HepG2 (cell line): Measurements from ENCODE around the gene PNPLA2. TPM values are rescaled to one million over a fixed set of nuclear protein-coding genes. Genes with fewer than 3 reads are reported as not detected.

Experiments
- ELF3 ChIP-seq: IDR thresholded peaks from 2 replicates; pipeline ENCODE4 v1.6.1; 2016; ENCODE audit warnings: missing genetic modification reagents, missing compliant biosample characterization
- MBD4 ChIP-seq: IDR thresholded peaks from 2 replicates; pipeline ENCODE4 v1.6.1; 2012; ENCODE audit warnings: low read length, inconsistent platforms, borderline replicate concordance
- NCOA2 ChIP-seq: sonication (generic); formaldehyde crosslinking; IDR thresholded peaks from 2 replicates; pipeline ENCODE4 v1.8.0; 2022; ENCODE audit warnings: inconsistent platforms
- NFE2L2 ChIP-seq: fragments of 150-350 bp; IDR thresholded peaks from 2 replicates; pipeline ENCODE4 v1.6.1; 2014; ENCODE audit warnings: low read length
- POLR2A ChIP-seq, 2 experiments: IDR thresholded peaks; 2 replicates each; pipeline ENCODE4 v1.6.1; 2011; ENCODE audit warnings: low read depth in 2 of 2, low read length in 2 of 2, mild to moderate bottlenecking in 1 of 2, moderate library complexity in 1 of 2; ENCODE audit not compliant: insufficient read depth in 1 of 2
- RARG ChIP-seq: sonication (generic); formaldehyde crosslinking; IDR thresholded peaks from 2 replicates; pipeline ENCODE4 v1.4.0; 2020; ENCODE audit warnings: low read depth, mild to moderate bottlenecking, missing genetic modification reagents
- TRIM24 ChIP-seq: sonication (generic); formaldehyde crosslinking; IDR thresholded peaks from 2 replicates; pipeline ENCODE4 v1.8.0; 2022; ENCODE audit warnings: mild to moderate bottlenecking, missing genetic modification reagents
- YEATS2 ChIP-seq: sonication (generic); formaldehyde crosslinking; IDR thresholded peaks from 2 replicates; pipeline ENCODE4 v1.4.0; 2020; ENCODE audit warnings: missing genetic modification reagents, borderline replicate concordance
- ZFP36L1 ChIP-seq: sonication (generic); formaldehyde crosslinking; IDR thresholded peaks from 2 replicates; pipeline ENCODE4 v1.8.0; 2022; ENCODE audit warnings: mild to moderate bottlenecking, missing genetic modification reagents, moderate library complexity
- ZNF143 ChIP-seq: sonication (generic); formaldehyde crosslinking; IDR thresholded peaks from 2 replicates; pipeline ENCODE4 v1.4.0; 2020; ENCODE audit warnings: missing genetic modification reagents
- ZNF296 ChIP-seq: sonication (generic); formaldehyde crosslinking; conservative IDR thresholded peaks from 2 replicates; pipeline ENCODE4 v1.5.0; 2020; ENCODE audit warnings: mild to moderate bottlenecking, missing genetic modification reagents
- ZNF333 ChIP-seq: sonication (generic); formaldehyde crosslinking; IDR thresholded peaks from 2 replicates; pipeline ENCODE4 v1.4.0; 2020; ENCODE audit warnings: mild to moderate bottlenecking, missing genetic modification reagents, borderline replicate concordance
- ZNF337 ChIP-seq: sonication (generic); formaldehyde crosslinking; IDR thresholded peaks from 2 replicates; pipeline ENCODE4 v1.5.1; 2020; ENCODE audit warnings: missing genetic modification reagents, low read depth, mild to moderate bottlenecking, borderline replicate concordance
- ZNF510 ChIP-seq: sonication (generic); formaldehyde crosslinking; IDR thresholded peaks from 2 replicates; pipeline ENCODE4 v1.4.0; 2020; ENCODE audit warnings: low read depth, mild to moderate bottlenecking, missing genetic modification reagents
- ZNF605 ChIP-seq: sonication (generic); formaldehyde crosslinking; IDR thresholded peaks from 2 replicates; pipeline ENCODE4 v1.8.0; 2022; ENCODE audit warnings: mild to moderate bottlenecking, missing genetic modification reagents
- ZNF672 ChIP-seq: sonication (generic); formaldehyde crosslinking; IDR thresholded peaks from 2 replicates; pipeline ENCODE4 v1.8.1; 2022; ENCODE audit warnings: missing genetic modification reagents
- ZNF781 ChIP-seq: sonication (generic); formaldehyde crosslinking; IDR thresholded peaks from 2 replicates; pipeline ENCODE4 v1.5.1; 2020; ENCODE audit warnings: borderline replicate concordance, mild to moderate bottlenecking, missing genetic modification reagents; ENCODE audit errors: not compliant biosample characterization
- ZNF788 ChIP-seq: sonication (generic); formaldehyde crosslinking; IDR thresholded peaks from 2 replicates; pipeline ENCODE4 v1.5.0; 2020; ENCODE audit warnings: mild to moderate bottlenecking, missing genetic modification reagents, borderline replicate concordance
- polyA plus RNA-seq, 8 experiments: library from polyadenylated mRNA; depleted of rRNA in 3 of 8; stranded (reverse) in 7 of 8; unstranded in 1 of 8; fragments of >200 nt; fragmentation: Illumina TruSeq in 4 of 8; extraction: Trizol in 4 of 8; gene quantifications; 2 replicates each; pipeline versions ENCODE4 v1.2.1 to v1.2.3, GENCODE V29; 2011 to 2016; ENCODE audit warnings: low read depth in 4 of 8, missing spikeins in 1 of 8, mixed read lengths in 1 of 8; ENCODE audit not compliant: insufficient read depth in 1 of 8
- total RNA-seq, 5 experiments: library from RNA; depleted of rRNA; stranded (reverse); fragments of >200 nt; fragmentation: Illumina TruSeq; extraction: Trizol; gene quantifications; 2 replicates each; pipeline ENCODE4 v1.2.3, GENCODE V29; 2016; ENCODE audit warnings: low read depth in 1 of 5
- TF ChIP-seq, protein P1 (sequence below): IDR thresholded peaks from 2 replicates; pipeline ENCODE4 v1.6.1; 2012; ENCODE audit warnings: inconsistent platforms
- TF ChIP-seq, protein P2 (sequence below), 2 experiments: fragments of 450-650 bp in 1 of 2; sonication (generic) in 1 of 2; formaldehyde crosslinking in 1 of 2; IDR thresholded peaks; 2 replicates each; pipeline versions ENCODE4 v1.6.1 to v1.8.0; 2016 to 2022; ENCODE audit warnings: antibody characterized with exemption in 1 of 2, mild to moderate bottlenecking in 1 of 2, missing genetic modification reagents in 1 of 2

PNPLA2 gene
- total and polyA plus RNA-seq, 2 of the 13 experiments (the other 11 are each of a cell fraction or from before 2014, with no cell fraction given) = 10.5 to 43.2 TPM

DNA sequence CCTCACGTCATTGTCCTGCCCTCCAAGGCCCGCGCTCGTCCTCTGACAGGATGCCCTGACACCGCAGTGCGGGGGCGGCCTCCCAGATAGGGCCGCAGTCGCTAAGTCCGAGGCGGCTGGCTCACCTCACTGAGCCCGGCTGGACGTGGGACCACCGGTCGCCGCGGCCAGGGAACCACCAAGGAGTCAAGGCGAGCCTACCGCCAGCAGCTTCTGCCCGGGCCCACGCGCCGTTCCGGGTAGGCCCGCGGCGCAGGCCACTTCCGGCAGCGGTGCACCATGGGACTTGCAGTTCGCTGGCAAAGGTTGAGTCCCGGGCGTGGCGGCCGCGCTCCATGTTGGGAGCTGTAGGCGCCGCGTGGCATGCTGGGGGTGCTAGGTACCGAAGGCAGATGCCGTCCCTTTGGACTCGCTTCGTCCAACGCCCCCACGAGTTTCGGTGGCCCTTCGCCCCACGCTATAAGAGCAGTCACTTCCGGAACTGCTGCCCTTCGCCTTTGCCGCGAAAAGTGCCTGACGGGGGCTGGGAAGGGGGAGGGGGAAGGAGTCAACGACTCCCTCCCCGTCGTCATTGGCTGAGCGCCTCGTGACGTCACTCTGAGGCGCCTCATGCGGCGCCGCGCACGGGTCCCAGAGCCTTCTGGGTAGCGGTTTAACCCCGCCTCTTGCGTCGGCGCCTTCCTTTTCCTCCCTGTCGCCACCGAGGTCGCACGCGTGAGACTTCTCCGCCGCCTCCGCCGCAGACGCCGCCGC, 9.3 kb upstream of the PNPLA2 start, which contains the start of gene RPLP2 (continued):
- TF ChIP-seq ZFP36L1 (CRISPR knock-in tag) = peak; percentile 64; the same call in 1 of the 2 replicates
- peak in 1 of 2 experiments; percentile 88; a peak in 2 of 4 replicates for TF ChIP-seq POLR2A (IDR thresholded peaks at IDR 0.05; ENCODE audit: insufficient read depth in 1 of 2, low read depth in 2 of 2, low read length in 2 of 2)
- TF ChIP-seq RARG = peak; percentile 56; the same call in 1 of the 2 replicates
- TF ChIP-seq, protein P1, sequence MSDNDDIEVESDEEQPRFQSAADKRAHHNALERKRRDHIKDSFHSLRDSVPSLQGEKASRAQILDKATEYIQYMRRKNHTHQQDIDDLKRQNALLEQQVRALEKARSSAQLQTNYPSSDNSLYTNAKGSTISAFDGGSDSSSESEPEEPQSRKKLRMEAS = peak; percentile 93
- peak; percentile 59 for TF ChIP-seq ELF3 (CRISPR knock-in tag)
- no peak for TF ChIP-seq MBD4
- no peak for TF ChIP-seq TRIM24 (CRISPR knock-in tag)
- TF ChIP-seq, protein P2, sequence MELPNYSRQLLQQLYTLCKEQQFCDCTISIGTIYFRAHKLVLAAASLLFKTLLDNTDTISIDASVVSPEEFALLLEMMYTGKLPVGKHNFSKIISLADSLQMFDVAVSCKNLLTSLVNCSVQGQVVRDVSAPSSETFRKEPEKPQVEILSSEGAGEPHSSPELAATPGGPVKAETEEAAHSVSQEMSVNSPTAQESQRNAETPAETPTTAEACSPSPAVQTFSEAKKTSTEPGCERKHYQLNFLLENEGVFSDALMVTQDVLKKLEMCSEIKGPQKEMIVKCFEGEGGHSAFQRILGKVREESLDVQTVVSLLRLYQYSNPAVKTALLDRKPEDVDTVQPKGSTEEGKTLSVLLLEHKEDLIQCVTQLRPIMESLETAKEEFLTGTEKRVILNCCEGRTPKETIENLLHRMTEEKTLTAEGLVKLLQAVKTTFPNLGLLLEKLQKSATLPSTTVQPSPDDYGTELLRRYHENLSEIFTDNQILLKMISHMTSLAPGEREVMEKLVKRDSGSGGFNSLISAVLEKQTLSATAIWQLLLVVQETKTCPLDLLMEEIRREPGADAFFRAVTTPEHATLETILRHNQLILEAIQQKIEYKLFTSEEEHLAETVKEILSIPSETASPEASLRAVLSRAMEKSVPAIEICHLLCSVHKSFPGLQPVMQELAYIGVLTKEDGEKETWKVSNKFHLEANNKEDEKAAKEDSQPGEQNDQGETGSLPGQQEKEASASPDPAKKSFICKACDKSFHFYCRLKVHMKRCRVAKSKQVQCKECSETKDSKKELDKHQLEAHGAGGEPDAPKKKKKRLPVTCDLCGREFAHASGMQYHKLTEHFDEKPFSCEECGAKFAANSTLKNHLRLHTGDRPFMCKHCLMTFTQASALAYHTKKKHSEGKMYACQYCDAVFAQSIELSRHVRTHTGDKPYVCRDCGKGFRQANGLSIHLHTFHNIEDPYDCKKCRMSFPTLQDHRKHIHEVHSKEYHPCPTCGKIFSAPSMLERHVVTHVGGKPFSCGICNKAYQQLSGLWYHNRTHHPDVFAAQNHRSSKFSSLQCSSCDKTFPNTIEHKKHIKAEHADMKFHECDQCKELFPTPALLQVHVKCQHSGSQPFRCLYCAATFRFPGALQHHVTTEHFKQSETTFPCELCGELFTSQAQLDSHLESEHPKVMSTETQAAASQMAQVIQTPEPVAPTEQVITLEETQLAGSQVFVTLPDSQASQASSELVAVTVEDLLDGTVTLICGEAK (IDR thresholded peaks at IDR 0.05) = peak; percentile 38; the same call in 1 of the 2 replicates
- TF ChIP-seq, protein P2 (CRISPR knock-in tag; IDR thresholded peaks at IDR 0.05) = peak; percentile 80; the same call in 1 of the 2 replicates
- TF ChIP-seq ZNF337 (CRISPR knock-in tag) = 0 out of 2 replicates have a peak, but pooled peaks have one; percentile 26
- peak; percentile 9; the same call in 1 of the 2 replicates for TF ChIP-seq NCOA2 (CRISPR knock-in tag)
- TF ChIP-seq YEATS2 (CRISPR knock-in tag) = peak; percentile 88; the same call in 1 of the 2 replicates
- TF ChIP-seq ZNF510 = no peak
- TF ChIP-seq ZNF143 (CRISPR knock-in tag) = peak; percentile 93
- peak; percentile 83 for TF ChIP-seq ZNF605
- no peak for TF ChIP-seq ZNF333 (CRISPR knock-in tag)
- TF ChIP-seq ZNF781 = no peak
- peak; percentile 98; the same call in 1 of the 2 replicates for TF ChIP-seq ZNF296
- TF ChIP-seq ZNF788 (CRISPR knock-in tag) = peak; percentile 90; the same call in 1 of the 2 replicates
- no peak for TF ChIP-seq NFE2L2
- TF ChIP-seq ZNF672 (CRISPR knock-in tag) = no peak
